ENCODE results near the gene MAB21L3. TPM values are rescaled to one million over a fixed set of nuclear protein-coding genes. Genes with fewer than 3 reads are reported as not detected.

Gene MAB21L3
- total RNA-seq, 1 experiment from 2014 or later: not detected

GRCh38 chr1:116165572-116165971 lies 54.4 kb downstream of the MAB21L3 start:
- DNase-seq (ENCODE audit: low read depth): no peak

- DNase-seq (ENCODE audit: low read depth): no peak
These were observed 54.9 kb downstream of the MAB21L3 start for GRCh38 chr1:116166011-116166571.

DNA sequence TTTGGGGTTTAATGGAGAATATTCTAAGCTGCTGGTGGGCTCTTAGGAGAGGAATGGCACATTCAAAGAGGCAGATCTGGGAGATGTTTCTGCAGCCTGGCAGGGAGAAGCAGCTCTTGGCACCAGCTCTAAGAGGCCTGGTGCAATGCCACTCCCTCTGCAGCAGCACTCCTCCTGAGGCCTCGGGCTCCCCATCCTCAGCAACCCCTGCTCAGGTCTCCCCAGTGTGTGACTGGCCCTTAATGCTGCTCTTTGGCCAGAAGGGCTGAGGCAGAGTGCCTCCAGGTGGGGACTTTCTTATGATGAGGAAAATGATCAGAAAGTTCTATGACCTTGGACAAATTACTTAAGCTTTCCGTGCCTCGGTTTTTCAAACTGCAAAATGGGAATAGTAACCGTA lies 55.5 kb downstream of the MAB21L3 start:
- no peak for DNase-seq (ENCODE audit: low read depth)

GRCh38 chr1:116167625-116168276 lies 56.6 kb downstream of the MAB21L3 start:
- no peak for DNase-seq (ENCODE audit: low read depth)

DNA sequence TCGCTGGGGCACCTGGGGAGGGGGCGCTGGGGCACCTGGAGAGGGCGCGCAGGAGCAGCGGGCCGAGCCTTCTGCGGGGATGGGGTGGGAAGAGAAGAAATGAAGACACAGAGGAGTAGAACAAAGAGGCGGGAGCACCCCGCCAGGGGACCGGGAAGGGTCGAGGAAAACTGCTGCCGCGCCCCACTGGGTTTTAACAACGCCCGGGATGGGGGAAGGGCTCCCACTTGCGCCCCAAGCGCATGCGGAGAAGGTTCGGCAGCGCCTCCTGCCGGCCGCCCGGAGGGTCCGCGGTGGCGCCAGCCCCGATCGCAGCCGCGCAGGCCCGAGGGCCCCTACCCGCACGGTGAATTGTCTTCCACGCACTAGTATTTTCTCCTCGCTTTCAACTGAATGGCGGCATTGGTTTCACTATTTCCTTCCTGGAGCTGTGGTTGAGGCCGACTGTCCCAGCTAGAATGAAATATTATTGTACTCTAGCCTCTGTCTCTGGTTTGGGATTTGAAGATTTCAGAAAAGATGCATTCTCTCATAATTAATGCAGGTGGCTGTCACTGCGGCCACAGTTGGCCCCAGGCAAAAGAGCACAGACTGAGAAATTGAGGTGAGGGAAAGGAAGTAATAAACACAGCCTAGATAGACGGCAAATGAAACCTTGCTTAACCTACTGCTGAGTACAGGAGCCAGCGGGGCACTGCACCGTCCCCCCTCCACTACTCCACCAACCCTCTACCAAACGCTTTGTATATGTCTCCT lies 57.3 kb downstream of the MAB21L3 start:
- DNase-seq (ENCODE audit: low read depth): peak; percentile 52

DNA sequence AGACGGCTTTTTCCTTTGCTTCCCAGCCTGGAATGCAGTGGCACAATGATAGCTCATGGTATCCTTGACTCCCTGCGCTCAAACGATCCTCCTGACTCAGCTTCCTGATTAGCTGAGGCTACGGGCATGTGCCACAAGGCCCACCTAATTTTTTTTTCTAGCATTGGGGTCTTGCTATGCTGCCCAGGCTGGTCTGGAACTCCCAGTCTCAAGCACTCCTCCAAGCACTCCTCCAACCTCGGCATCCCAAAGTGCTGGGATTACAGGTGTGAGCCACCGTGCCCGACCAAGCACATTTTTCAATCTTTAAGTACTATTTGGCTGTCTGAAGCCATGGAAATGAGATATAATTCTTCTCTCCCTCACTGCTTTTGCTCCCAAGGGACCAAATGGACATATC lies 58.7 kb downstream of the MAB21L3 start:
- DNase-seq (ENCODE audit: low read depth): no peak

DNA sequence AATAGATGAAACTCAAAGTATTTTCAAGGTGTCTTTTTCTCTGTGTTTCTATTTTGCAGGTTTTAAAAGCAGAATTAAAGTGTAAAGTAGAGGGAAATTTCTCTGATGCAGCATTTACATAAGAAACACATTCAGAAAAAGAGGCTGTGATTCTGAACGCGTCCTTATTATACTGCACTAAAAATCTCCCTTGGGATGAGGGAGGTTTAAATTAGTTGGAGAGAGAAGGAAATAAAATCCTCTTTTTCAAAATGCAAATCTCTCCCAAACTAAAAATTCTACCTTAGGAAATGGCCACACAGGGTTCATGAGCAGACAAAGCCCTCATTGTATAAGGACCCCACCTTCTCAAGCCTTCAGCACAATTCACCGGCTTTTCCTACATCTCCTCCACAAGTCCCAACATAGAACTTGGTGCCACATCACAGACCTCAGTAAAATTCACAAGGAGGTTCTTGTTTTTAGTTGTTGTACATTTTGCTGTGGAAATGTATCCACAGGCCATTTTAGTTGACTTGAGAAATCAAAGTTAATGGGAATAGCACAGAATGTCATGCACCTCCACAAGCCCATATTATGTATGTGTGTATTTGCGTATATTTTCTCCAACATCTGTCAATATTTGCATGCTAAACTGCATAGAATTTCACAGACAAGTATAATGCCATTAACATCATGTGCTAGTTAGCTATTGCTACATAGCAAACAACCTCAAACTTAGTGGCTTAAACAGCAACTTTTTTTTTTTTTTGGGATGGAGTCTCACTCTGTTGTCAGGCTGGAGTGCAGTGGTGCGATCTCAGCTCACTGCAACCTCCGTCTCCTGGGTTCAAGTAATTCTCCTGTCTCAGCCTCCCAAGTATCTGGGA lies 59.8 kb downstream of the MAB21L3 start:
- DNase-seq (ENCODE audit: low read depth): no peak

DNA sequence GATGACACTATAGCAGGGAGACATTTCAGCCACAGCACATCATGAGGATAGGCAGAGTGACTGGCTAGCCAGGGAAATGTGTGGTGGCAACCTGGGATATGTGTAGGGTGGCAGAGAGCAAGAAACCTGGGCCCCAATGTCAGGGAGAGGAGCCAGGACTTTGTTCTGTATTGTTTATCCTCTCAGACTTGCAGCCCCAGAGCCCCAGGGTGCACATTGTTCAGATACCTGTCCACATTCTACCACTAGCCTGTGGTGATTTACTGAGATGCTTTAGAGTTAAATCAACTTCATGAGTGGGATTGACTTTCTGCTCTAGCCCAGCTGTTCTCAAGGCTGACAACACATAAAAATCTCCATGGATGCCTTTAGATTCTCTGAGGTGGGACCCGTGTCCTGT lies 61.5 kb downstream of the MAB21L3 start:
- no peak for DNase-seq (ENCODE audit: low read depth)

GRCh38 chr1:116175611-116176010 lies 64.4 kb downstream of the MAB21L3 start:
- DNase-seq (ENCODE audit: low read depth): no peak

DNA sequence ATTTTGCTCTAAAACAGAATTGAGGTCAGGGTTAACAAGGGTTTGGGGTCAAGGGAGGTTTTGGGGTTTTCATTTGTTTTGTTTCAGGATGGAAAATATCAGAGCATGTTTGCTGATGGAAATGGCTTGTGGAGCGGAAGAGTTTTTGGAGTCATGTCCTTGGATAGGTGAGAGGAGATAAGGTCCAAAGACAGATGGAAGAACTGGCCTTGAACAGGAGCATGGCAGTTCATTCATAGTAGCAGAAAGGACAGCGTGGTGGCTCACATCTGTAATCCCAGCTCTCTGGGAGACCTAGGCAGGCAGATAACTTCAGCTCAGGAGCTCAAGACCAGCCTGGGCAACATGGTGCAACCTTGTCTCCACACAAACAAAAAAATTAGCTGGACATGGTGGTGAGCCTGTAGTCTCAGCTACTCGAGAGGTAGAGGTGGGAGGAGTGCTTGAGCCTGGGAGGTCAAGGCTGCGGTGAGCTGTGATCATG lies 65.1 kb downstream of the MAB21L3 start:
- DNase-seq (ENCODE audit: low read depth): no peak

DNA sequence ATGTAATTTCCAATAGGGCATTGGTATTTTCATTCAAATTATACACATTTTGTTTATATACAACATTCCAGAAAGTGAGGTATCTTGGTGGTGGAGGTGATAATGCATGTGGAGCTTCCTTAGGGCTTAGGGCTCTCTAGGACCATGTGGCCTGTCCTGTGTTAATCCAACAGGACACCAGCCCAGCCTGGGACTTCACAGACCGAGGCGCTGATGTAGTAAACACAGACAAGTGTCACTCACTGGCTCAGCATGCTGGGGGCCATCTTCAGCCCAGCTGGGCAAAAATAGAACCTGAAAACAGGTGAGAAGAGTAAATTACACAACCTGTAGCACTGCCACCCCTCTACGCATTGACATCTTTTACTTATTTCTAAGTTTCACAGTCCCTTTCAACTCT lies 66.7 kb downstream of the MAB21L3 start:
- no peak for DNase-seq (ENCODE audit: low read depth)

DNA sequence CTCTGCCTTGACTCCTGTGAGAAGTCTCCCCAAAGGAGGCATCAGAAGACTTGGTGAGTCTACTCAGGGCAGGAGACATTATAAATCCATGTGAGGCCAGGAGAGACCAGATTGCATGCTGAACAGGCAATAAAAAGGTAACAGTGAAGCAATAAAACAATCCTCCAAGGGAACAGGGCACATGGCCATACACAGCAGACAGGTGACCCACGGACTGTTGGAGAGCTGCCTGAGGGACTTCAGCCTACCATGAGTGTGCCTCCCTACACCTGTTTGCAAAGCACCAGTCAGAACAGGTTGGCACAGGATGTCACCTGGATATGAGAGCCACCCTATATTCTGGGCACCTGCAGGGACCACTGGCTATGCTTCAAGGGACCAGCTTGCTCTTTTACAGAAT lies 67.6 kb downstream of the MAB21L3 start:
- no peak for DNase-seq (ENCODE audit: low read depth)

- no peak for DNase-seq (ENCODE audit: low read depth)
These were observed 68.2 kb downstream of the MAB21L3 start for GRCh38 chr1:116179419-116179818.

- no peak for DNase-seq (ENCODE audit: low read depth)
These were observed 68.8 kb downstream of the MAB21L3 start for GRCh38 chr1:116179964-116180363.

DNA sequence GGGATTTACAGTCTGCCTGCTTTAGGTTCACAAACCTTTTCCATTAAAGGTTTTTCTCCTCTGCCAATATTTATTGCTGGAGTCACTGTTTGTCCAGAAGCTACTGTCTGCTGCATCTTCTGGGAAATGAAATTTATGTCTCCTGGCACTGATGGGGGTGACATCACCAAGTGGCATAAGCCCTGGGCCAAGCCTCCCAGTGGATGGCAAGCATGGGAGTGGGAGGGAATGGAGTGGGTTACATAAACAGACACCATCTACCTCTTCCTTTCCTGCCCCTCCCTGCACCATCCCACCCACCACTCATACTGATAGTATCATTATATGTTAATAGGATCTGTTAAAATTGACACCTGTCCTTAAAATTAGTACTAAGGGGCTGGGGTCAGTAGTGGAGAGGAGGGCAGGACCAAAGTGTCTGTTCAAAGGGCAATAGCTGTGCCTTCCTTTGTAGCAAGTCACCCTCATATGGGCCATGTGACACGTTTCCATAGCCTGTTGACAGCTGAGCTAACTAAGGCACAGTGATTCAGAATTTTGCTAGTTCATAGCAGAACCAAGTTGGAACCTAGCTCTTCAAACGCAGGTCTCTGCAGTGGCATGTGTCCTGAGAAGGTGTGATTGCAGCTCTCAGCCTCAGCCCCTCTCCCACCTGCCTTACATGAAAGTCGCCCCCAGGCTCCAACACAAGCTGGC lies 71.0 kb downstream of the MAB21L3 start:
- DNase-seq (ENCODE audit: low read depth): no peak

Other genes starting within 250 kb of the MAB21L3 start
- 0.20 and 0.60 TPM in 2 replicates for gene SLC22A15, start 134.9 kb upstream of the MAB21L3 start, total RNA-seq (2014; rRNA removed; shearing (Covaris generic))

Data from RPMI7951 (cell line).